Lower lobe of right lung (tissue), 2 donors: ENCODE results near the gene FATE1. TPM values are rescaled to one million over a fixed set of nuclear protein-coding genes. Genes with fewer than 3 reads are reported as not detected.
A peak's percentile ranks its signal among the peaks of the same experiment; 100 is the strongest.

Experiments
- ATAC-seq, 2 donors: fragments of 200-7000 bp; cut with Tn5 transposase; one replicate each; pipeline ENCODE4 v1.9.1; 2020 to 2022; ENCODE audit warnings: mild to moderate bottlenecking in 2 of 2, moderate library complexity in 2 of 2
- DNase-seq: peaks from one replicate; pipeline ENCODE4 v3.0.0-alpha.2; 2020
- H3K27ac ChIP-seq: fragments of 200-600 bp; one replicate; pipeline ENCODE4 v1.8.0; 2022
- H3K27me3 ChIP-seq: fragments of 200-600 bp; one replicate; pipeline ENCODE4 v1.8.0; 2022; ENCODE audit warnings: low read depth
- H3K36me3 ChIP-seq: fragments of 200-600 bp; one replicate; pipeline ENCODE4 v1.8.0; 2022; ENCODE audit warnings: mild to moderate bottlenecking
- H3K4me1 ChIP-seq: fragments of 200-600 bp; one replicate; pipeline ENCODE4 v1.8.0; 2022
- H3K4me3 ChIP-seq: fragments of 200-600 bp; one replicate; pipeline ENCODE4 v1.8.0; 2022; ENCODE audit warnings: mild to moderate bottlenecking
- H3K9me3 ChIP-seq: fragments of 200-600 bp; one replicate; pipeline ENCODE4 v1.8.0; 2022
- CTCF ChIP-seq: fragments of 200-600 bp; IDR thresholded peaks from one replicate; pipeline ENCODE4 v1.8.0; 2022; ENCODE audit warnings: antibody characterized with exemption, mild to moderate bottlenecking
- intact Hi-C: fragments of 100-400 bp; cut with DNase I; formaldehyde crosslinking; loops from one replicate; pipeline ENCODE4 v1.11.0; 2022
- total RNA-seq: library from RNA; stranded (reverse); fragmentation: NEBNext Ultra II Directional; extraction: Animal tissue kit (Norgen Biotek cat#: 25700); gene quantifications from one replicate; pipeline ENCODE4 v1.2.1, GENCODE V29; 2021
- donor health status: DM: no; HTN: yes; CAD: no; lungs with severe emphysema.

Gene FATE1
- total RNA-seq, 1 donor from 2014 or later: not detected

GRCh38 chrX:151687635-151688034, 28.2 kb upstream of the FATE1 start:
- Histone ChIP-seq H3K4me1 (no peaks in the 10 kb centered on the region), H3K27ac (no peak overlapping the region), H3K4me3 (no peak overlapping the region), H3K9me3 (no peaks in the 10 kb centered on the region), H3K36me3 (no peaks in the 10 kb centered on the region), H3K27me3 (no peaks in the 10 kb centered on the region)
- no peak for DNase-seq
- no peak for TF ChIP-seq CTCF
- intact Hi-C loops: no loop called here
- ATAC-seq: no peak

- TF ChIP-seq CTCF: no peak
- no peak overlapping the region for H3K4me3 ChIP-seq
- DNase-seq (no peak), ATAC-seq (no peak)
- no peaks in the 10 kb centered on the region for H3K4me1 ChIP-seq
- H3K27me3 ChIP-seq: no peaks in the 10 kb centered on the region
- intact Hi-C loops: no loop called here
- H3K9me3 ChIP-seq: no peaks in the 10 kb centered on the region
- H3K27ac ChIP-seq: no peak overlapping the region
- H3K36me3 ChIP-seq: no peaks in the 10 kb centered on the region
These were observed 27.1 kb upstream of the FATE1 start for GRCh38 chrX:151688695-151689094.

- TF ChIP-seq CTCF: no peak
- Histone ChIP-seq H3K4me3 (no peak overlapping the region), H3K36me3 (no peaks in the 10 kb centered on the region), H3K9me3 (no peaks in the 10 kb centered on the region), H3K27ac (no peak overlapping the region), H3K4me1 (no peaks in the 10 kb centered on the region), H3K27me3 (no peaks in the 10 kb centered on the region)
- no peak for ATAC-seq
- intact Hi-C loops: no loop called here
- no peak for DNase-seq
These were observed 23.0 kb upstream of the FATE1 start for GRCh38 chrX:151692825-151693224.

GRCh38 chrX:151694121-151694520, 21.7 kb upstream of the FATE1 start:
- TF ChIP-seq CTCF: no peak
- Histone ChIP-seq H3K4me3 (no peak overlapping the region), H3K27ac (no peak overlapping the region), H3K4me1 (no peaks in the 10 kb centered on the region), H3K27me3 (no peaks in the 10 kb centered on the region), H3K36me3 (no peaks in the 10 kb centered on the region), H3K9me3 (no peaks in the 10 kb centered on the region)
- DNase-seq (no peak), ATAC-seq (no peak)
- intact Hi-C loops: no loop called here

- DNase-seq (no peak), ATAC-seq (no peak)
These were observed 20.9 kb upstream of the FATE1 start, which contains the start of gene PRRG3 for GRCh38 chrX:151694661-151695582. TSS of gene PRRG3 (plus strand) at chrX:151695458. CDS start at chrX:151698815, 3,357 bp downstream.

More at GRCh38 chrX:151694661-151695582, 20.9 kb upstream of the FATE1 start, which contains the start of gene PRRG3:
- intact Hi-C loops: no loop called here
- no peak within 1 kb of the TSS for H3K27ac ChIP-seq
- H3K4me1 ChIP-seq: no peaks in the 10 kb centered on the region
- no peak for TF ChIP-seq CTCF
- no peaks in the 10 kb centered on the region for H3K36me3 ChIP-seq
- H3K4me3 ChIP-seq: peak within 1 kb of the TSS; percentile 28
- no peaks in the 10 kb centered on the region for H3K27me3 ChIP-seq
- H3K9me3 ChIP-seq: no peaks in the 10 kb centered on the region
